ENCODE measurements around the gene SBSN. TPM values are rescaled to one million over a fixed set of nuclear protein-coding genes. Genes with fewer than 3 reads are reported as not detected.

Gene SBSN
- total RNA-seq, 1 experiment from 2014 or later, result 0.15 TPM

DNA sequence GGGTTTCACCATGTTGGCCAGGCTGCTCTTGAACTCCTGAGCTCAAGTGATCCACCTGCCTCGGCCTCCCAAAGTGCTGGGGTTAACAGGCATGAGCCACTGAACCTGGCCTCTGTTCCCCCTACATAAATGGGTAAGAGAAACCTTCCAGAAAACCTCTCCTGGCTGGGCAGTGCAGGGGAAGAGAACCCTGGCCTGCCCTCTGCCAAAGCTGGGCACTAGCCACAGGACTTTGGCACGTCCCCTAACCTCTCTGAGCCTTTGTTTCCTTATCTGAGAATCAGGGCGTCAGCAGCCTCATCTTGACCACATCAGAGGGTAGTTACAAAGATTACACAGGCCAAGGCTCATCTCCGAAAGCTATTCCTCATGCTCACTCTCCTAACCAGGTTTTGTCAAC lies 2.2 kb downstream of the SBSN start:
- Histone ChIP-seq H2BK15ac (ENCODE audit: low read depth, low read length) (no peak overlapping the region), H3K79me1 (ENCODE audit: insufficient read depth, low read depth, low read length, poor library complexity, severe bottlenecking) (no peaks in the 10 kb centered on the region), H4K5ac (ENCODE audit: insufficient read length, low read depth, low read length) (no peak overlapping the region), H4K8ac (replicated peaks; ENCODE audit: insufficient read length, low read depth, low read length) (no peak overlapping the region), H4K20me1 (ENCODE audit: control insufficient read depth, insufficient read depth, insufficient read length) (no peaks in the 10 kb centered on the region), H2AFZ (ENCODE audit: low read length) (no peak overlapping the region), H3T11ph (ENCODE audit: low read length) (no peak overlapping the region), H3K27me3 (ENCODE audit: insufficient read depth, low read length) (no peaks in the 10 kb centered on the region), H3K79me2 (ENCODE audit: insufficient read depth, low read length) (no peaks in the 10 kb centered on the region), H3K4ac (ENCODE audit: low read depth, low read length) (no peak overlapping the region), H3K23ac (ENCODE audit: insufficient read length, low read depth, low read length) (no peak overlapping the region), H3K23me2 (ENCODE audit: insufficient read length, low read depth, low read length, poor library complexity, severe bottlenecking) (peaks cover 7% of the 10 kb centered on the region), H3K9me3 (ENCODE audit: control insufficient read depth, low read depth, low read length) (no peaks in the 10 kb centered on the region), H2BK20ac (ENCODE audit: low read depth, low read length, poor library complexity, severe bottlenecking) (no peak overlapping the region), H3K27ac (ENCODE audit: insufficient read length, low read depth, low read length) (no peak overlapping the region), H3K14ac (ENCODE audit: insufficient read depth, low read length) (no peak overlapping the region), H2AK5ac (ENCODE audit: insufficient read length, low read length) (no peak overlapping the region), H2BK12ac (ENCODE audit: insufficient read length, low read depth, low read length) (no peak overlapping the region), H4K91ac (ENCODE audit: insufficient read length, low read depth, low read length) (no peak overlapping the region), H3K56ac (ENCODE audit: insufficient read length, low read depth, low read length) (no peak overlapping the region), H3K4me2 (ENCODE audit: insufficient read depth, insufficient read length, low read length) (no peak overlapping the region), H3K9ac (ENCODE audit: extremely low read depth, insufficient read length, low read length) (no peak overlapping the region), H2BK5ac (ENCODE audit: insufficient read length, low read length) (no peak overlapping the region), H3K18ac (ENCODE audit: insufficient read length, low read depth, low read length) (no peak overlapping the region), H2BK120ac (ENCODE audit: low read depth, low read length, poor library complexity, severe bottlenecking) (no peak overlapping the region), H3K4me1 (ENCODE audit: insufficient read depth, low read length) (peaks cover 5% of the 10 kb centered on the region; the same call in 1 of the 2 replicates)
- Mint-ChIP-seq H3K9me3 (no peaks in the 10 kb centered on the region; a peak in 1 of 5 replicates), H3K27me3 (ENCODE audit: low read depth) (peaks cover 55% of the 10 kb centered on the region), H3K4me1 (peaks cover 18 to 35% of the 10 kb centered on the region in 2 experiments), H3K36me3 (ENCODE audit: insufficient read depth in 1 of 3, low read depth in 3 of 3) (no peaks in the 10 kb centered on the region; a peak in 2 of 7 replicates), H3K4me3 (no peak overlapping the region), H3K27ac (no peak overlapping the region)
- no CpG with 5 or more reads among the region's 4 CpGs for WGBS (ENCODE audit: extremely low coverage, insufficient read length, low lambda C conversion rate)
- no peak for DNase-seq
- TF ChIP-seq, protein P1, sequence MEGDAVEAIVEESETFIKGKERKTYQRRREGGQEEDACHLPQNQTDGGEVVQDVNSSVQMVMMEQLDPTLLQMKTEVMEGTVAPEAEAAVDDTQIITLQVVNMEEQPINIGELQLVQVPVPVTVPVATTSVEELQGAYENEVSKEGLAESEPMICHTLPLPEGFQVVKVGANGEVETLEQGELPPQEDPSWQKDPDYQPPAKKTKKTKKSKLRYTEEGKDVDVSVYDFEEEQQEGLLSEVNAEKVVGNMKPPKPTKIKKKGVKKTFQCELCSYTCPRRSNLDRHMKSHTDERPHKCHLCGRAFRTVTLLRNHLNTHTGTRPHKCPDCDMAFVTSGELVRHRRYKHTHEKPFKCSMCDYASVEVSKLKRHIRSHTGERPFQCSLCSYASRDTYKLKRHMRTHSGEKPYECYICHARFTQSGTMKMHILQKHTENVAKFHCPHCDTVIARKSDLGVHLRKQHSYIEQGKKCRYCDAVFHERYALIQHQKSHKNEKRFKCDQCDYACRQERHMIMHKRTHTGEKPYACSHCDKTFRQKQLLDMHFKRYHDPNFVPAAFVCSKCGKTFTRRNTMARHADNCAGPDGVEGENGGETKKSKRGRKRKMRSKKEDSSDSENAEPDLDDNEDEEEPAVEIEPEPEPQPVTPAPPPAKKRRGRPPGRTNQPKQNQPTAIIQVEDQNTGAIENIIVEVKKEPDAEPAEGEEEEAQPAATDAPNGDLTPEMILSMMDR (conservative IDR thresholded peaks at IDR 0.05), result no peak
